GM18517 (cell line): Measurements from ENCODE around the gene SELE.
"Not testable (repeated sequence)": the region's sequence is repeated elsewhere in the genome, so short reads cannot be mapped to it uniquely, and the experiment has no call there.

Source experiments
- ATAC-seq: cut with Tn5 transposase; IDR thresholded peaks from one replicate; pipeline ENCODE4 v1.9.1; 2021; ENCODE audit warnings: mild to moderate bottlenecking, moderate library complexity; ENCODE audit not compliant: unreplicated experiment

SELE gene

DNA sequence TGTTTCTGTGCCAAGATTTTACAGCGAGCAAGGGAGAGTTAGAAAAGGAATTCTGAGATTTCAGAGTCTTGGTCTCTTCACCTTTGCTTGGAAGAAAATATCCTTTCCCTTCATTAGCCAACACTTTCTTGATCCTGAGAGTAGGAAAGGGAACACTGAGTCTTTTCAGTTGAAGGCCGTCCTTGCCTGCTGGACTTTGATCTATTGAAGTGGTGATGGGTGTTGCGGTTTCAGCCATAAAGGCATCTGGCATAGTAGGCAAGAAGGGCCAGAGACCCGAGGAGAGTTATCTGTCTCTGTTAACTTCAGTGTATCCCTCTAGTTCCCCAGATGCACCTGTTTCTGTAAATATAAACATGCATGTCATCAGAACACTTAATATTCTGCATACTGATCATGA lies 9.7 kb downstream of the SELE start:
- ATAC-seq = no peak

DNA sequence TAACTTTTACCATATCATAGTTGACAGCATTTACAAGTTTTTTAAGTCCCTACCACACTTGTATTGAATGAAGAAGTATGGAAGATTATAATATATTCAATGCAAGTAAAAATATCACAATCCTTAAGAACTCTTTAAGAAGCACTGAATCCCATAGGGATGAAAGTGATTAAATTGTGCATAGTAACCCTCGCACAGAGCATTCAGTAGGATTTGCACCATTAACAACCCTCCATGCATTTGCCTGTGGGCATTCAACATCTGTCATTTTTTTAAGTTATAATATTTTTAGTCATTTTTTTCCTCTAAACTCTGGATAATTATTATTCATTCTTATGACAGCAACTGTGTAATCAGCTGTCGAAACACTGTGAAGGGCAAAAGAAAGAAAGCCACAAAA lies 10.1 kb downstream of the SELE start:
- ATAC-seq = no peak

DNA sequence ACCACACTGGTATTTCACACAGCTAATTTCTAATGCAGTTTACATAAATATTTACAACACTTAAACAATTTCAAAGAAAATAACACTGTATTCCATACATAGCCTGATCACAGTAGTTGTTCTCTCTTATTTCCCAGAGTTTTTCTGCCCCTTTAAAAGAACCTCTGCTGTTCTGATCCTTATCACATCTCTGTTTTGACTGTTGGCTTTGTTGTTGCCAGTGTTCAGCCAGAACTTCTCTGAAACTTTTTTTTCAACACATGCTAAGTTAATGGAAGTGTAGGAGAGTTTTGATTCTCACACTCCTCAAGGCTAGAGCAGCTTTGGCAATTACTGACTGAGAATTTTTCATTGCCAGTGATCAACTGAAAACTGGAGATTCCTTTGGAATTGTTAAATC lies 11.1 kb downstream of the SELE start:
- no peak for ATAC-seq

DNA sequence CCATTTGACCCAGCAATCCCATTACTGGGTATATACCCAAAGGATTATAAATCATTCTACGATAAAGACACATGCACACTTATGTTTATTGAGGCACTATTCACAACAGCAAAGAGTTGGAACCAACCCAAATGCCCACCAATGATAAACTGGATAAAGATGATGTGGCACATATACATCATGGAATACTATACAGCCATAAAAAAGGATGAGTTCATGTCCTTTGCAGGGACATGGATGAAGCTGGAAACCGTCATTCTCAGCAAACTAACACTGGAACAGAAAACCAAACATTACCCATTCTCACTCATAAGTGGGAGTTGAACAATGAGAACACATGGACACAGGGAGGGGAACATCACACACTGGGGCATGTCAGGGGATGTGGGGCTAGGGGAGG lies 18.8 kb downstream of the SELE start:
- ATAC-seq = not testable (repeated sequence)

DNA sequence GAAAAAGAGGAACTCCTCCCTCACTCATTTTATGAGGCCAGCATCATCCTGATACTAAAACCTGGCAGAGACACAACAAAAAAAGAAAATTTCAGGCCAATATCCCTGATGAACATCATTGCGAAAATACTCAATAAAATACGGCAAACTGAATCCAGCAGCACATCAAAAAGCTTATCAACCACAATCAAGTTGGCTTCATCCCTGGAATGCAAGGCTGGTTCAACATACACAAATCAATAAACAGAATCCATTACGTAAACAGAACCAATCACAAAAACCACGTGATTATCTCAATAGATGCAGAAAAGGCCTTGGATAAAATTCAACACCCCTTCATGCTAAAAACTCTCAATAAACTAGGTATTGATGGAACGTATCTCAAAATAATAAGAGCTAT lies 20.8 kb downstream of the SELE start:
- not testable (repeated sequence) for ATAC-seq

DNA sequence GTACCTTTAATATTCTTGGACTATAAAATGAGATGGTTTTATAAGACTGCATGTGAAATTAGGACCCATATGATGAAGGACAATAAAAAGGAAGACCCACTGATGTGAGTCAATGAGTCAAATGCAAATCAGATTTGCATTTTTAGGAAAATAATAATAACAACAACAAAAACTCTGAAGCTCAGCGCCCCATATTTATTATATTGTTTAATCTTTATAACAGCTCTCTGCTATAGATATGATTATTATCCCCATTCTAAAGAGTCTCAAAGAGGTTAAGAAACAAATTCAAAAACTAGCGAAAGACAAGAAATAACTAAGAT lies 21.6 kb downstream of the SELE start:
- ATAC-seq = no peak

DNA sequence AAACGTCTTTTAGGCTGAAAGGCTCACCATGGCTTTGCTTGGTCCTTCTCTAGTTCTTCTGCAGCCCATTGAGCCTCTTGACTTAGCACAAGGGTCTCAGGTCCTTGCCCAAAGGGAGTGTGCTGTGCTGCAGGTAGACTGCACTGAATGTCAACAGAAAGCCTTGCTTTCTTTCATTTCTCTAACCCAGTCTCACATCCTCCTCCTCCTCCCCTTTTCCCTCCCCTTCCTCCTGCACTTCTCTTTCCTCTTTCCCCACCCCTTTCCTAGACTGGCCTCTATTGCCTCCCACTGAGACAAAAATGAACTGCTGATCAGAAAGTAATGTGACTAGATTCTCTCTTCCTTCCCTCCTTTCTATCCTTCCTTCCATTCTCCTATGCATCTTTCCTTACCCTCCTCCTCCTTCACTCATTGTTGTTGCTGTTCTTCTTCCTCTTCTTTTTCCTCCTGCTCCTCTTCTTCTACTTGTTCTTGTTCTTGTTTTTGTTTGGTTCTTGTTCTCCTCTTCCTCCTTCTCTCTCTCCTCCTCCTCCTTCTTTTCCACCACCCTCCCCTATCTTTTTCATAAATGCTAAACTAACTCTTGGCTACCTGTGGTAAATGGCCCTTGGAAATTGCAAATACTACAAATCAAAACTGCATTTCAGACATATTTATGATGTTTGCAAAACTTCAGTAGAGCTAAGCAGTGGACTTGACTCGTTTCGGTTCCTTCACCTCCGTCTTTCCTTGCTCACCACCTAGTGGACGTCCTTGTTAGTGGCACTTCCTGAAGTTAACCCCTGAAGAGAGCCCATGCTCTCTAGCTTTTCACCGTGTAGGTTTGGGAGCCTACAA lies 22.2 kb downstream of the SELE start, which contains the start of gene SELL:
Gene SELL, minus strand, starts transcription at position 152 of the 840 bp plus-strand sequence. Its CDS starts 122 bp downstream, at position 30.
- peak; percentile 73 for ATAC-seq

DNA sequence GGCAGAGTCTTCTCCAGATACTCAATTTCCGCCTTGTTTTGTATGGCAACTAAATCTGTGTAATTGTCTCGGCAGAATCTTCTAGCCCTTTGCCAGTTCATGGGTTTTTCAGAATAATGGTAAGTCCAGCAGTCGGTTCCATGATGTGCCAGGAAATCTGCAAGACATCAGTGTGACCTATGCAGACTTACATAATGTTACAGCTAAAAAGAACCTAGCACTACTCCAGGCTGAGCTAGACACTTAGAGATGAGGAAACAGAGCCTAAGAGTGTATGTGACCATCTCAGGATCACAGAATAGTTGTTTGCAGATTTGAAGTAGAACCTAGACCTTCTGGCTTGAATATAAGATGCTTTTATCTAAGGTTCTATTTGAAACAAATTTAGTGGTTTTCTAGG lies 25.2 kb downstream of the SELE start:
- no peak for ATAC-seq

DNA sequence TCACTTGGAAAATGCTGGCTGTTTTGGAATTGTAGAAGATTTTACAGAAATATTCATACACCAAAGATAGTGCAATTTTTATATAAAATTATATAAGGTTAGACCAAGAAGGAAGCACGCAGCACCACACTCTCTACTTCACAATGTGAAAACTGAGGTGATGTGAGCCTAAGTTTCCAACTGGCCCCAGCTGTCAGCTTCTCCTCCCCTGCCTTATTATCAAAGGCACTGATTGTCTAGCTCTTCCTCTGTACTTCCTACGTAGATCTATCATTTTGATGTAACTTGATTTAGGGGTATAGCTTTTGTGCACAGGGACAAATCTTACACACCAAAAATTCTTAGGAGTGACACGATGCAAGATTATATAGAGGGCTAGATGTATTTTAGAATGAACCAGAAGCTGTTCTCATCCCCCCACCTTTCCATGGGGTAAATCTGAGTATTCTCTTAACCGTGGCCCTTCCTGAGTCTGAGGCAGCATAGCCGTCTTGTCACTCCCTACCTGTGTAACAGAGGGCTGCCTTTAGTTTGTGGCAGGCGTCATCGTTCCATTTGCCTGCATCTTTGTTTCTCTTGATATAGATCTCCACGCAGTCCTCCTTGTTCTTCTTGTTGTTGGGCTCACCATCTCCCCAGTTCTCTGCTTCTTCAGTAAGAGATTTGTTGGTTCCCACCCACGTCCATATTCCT lies 25.8 kb downstream of the SELE start:
- ATAC-seq = no peak

DNA sequence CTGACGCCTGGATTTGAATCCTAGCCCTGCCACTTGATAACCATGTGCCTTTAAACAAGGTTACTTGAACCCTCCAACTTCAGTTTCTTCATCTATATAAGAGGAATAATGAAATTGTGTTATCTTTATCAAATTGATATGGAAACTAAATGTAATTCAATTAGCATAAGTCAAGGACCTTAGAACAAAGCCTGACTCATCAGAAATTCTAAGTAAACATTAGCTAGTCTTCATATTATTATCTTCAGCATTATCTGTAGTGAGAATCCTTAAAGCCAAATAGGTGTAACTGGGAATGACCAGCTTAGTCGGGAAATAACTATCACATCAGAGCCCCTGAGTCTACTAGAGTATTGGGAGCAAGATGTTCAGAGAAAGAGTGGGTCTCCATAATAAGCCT lies 29.1 kb downstream of the SELE start:
- ATAC-seq = no peak

DNA sequence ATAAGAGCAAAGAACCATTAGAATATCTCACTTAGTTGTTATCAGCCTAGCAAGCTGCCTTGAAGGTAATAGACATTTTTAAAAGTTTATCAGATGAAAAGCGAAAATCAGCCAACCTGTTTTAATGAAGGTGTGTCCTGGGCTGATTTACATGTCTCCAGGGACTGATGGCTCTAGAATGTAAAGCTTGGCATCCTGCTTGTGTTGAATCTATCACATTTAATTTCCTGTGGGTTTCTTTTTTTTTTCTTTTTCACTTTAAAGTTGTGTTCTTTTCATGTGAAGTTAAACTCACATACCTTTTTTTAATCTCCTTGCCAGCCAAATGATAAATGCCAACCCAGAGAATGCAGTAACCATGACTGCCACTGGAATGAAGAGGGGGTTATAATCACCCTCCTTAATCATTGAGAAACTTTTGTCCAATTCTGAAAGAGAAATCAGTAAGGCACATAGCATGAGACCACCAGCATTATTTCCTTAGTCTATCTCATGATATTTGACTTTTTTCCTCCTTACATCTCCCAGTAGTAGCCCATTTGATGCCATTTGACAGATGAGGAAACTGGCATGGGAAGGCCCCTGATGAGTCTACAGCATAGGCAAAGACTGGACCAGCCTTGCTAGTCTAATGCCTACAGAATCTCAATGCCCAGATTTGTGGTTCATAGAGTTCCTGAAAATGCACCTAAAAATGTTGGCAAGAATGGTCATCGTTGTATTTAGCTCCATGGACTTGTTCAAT lies 32.4 kb downstream of the SELE start:
- no peak for ATAC-seq

DNA sequence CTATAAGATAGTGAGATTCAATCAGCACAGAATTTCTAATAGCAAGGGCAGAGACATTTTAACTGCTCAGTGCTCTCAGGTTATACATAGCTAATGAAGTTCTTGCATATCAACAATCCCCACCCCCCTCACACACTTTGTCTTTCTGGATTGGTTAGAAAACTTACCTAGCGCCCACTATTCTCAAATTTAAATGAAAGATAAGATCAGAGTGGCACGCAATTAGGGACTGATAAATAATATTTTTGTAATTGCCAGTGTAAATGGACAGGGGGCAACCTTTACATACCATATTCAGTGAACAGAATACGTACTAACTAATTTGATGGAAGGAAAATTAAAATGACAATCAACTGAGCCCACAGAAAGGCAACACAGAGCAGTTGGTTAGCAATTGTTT lies 34.2 kb downstream of the SELE start:
- ATAC-seq = no peak

DNA sequence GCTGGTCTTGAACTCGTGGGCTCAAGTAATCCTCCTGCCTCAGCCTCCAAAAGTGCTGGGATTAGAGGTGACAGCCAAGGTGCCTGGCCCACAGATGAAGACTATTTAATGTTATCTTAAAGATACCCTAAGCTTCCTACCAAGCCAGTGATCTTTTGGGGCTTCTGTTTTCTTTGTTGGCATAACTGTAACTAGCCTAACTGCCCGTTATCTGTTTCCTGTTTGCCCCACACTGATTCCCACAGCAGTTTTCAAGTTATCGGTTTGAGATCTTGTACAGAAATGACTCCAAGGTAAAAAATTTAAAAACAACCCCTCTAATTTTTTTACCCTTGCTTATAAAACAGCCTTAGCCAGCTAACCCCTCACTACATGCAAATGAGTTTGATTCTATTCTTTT lies 34.9 kb downstream of the SELE start:
- ATAC-seq = no peak

DNA sequence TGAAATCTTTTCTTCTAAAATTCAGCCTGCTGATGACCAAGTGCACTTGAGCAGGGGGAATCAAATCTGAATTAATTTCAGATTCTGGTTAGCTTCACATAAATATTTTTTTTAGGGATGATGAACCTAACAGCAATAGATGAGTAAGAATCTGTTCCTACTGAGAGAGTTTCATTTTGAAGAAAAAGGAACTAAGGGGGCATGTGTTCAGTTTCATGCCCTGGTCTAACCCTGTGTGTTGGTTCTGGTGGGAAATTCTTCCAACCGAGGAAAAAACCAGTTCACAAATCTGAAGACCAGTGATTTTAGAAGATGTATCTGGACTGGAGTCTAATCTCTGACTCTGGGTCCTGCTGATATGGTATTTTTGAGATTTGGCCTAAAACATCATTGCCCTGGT lies 36.1 kb downstream of the SELE start:
- peak; percentile 34 for ATAC-seq

DNA sequence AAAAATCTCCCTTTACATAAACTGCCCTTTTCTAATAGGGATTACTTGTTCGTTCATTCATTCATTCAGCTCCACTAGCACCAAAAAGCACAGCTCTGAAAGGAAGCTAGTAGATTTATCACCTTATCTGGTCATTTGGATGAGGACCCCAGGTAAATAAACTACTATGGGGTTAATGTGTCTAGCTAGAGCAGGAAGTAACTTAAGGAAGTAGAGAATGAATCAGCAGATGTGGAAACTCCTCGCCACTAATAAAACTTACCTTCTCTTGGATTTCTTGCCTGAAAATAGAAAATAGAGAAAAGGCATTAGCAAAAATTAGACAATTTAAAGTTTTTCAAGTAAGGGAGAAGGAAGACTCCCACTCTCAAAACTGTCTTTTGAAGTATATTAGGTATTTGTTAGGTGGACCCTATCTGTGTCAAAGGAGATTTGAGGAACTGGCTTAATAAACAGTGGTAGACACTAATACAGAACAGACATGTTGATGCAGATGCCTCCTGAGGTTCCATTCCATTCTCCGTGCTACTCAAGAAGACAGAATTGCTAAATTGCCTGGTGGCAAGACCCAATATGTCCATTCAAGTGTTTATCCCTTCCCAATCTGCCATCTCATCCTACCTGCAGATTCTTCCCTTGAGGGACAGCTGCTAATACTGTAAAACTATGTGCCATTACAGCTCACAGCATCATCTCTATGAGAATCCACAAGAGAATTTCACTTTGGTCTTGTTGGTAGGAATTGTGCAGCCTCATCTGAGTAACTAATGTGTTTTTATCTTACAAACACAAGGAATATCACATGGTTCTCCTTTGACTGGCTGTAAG lies 37.4 kb downstream of the SELE start:
- ATAC-seq = no peak

DNA sequence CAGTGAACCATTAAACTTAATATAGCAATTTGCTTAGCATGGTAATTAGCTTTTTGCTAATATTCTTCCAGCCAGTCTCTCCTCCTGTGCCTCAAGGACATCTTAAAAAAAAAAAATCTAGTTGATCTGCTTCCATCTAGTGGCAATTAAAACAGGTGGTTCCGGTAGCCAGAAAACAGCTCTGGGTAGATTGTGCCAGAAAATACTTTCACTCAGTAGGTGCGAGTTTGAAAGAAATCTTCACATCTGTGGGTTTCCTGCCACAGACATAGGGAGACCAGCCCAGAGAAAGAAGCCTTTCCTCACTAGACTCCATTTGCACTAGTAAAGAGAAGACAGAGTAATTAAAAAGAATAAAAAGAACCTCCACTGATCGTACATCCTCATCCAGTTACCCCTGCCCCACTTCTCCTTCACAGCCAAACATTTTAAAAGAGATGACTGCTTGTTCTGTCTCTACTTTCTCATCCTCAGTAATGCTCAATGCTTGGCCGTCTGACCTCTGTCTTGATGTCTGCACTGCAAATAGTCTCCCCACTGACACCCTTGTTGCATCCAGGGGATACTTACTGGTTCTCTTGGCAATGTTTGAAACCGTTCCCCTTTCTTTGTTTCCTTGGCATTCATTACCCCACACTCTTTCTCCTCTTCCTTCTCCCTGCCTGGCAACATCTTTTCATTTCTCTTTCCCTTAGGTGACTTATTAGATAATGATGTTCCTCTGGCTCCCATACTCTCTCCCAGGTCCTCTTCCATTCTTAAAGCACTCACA lies 39.4 kb downstream of the SELE start:
- no peak for ATAC-seq

DNA sequence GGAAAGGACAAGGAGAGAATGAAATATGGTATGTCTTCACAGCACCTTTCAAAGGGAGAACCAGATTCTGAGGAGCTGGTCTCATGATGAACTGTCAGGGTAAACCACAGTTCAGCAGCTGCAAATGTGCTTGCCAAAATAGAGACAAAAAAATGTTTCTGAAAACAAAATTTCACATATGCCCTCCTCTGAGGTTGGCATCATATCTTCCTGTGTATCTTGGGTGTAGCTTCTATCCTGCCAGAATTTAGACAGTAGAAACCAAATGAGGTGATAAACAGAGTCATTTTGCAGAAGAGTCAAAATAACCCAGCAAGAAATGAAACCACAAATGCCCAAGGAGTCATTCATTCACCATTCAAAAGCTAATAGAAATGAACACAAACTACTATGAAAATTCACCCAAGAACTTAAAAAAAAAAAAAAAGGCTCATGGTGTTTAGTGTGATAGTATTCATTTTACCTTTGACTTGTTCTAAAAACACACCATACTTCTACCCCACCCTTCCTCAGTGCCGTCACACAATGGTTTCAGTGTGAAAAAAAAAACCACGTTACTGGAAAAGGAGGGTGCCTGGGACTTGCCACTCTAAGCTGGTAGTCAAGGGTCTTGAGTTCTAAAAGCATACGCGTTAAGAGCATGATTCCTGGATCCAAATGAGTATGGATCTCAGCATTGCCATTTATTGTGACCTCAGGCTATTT lies 41.0 kb downstream of the SELE start:
- peak; percentile 44 for ATAC-seq

DNA sequence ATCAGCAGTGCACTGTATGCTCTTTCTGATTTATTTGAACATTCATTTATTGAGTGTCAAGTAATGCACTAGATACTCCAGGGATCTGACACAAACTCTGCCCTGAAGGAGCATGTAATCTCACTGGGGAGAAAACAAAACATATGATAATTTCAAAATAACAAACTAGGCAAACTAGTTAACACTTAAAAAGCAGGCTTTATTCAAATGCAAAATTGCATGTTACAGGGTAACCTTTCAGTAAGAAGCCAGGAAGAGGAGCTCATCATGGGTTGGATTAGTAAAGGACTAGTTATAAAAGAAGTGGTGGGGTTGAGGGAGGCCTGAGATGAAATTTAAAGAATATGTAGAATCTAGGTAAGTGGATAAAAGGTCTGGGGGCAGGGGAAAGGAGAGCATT lies 43.4 kb downstream of the SELE start:
- no peak for ATAC-seq

DNA sequence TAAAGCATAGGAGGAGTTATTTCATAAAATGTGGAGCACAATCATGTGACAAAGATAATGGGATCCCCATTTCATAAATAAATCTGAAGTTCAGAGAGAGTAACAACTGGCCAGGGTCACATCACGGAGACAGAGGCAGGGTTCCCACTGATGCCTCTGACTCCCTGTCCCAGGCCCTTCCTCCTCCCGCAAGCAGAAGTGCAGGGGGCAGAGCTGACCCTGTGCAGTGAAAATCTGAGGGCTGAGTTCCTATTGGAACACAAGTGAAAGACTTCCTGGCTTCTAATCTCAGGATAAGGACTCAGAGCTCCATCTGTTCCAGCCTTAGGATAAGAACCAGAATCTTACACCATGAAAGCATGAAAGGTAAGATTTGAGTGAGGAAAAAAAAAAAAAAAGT lies 44.5 kb downstream of the SELE start:
- no peak for ATAC-seq

DNA sequence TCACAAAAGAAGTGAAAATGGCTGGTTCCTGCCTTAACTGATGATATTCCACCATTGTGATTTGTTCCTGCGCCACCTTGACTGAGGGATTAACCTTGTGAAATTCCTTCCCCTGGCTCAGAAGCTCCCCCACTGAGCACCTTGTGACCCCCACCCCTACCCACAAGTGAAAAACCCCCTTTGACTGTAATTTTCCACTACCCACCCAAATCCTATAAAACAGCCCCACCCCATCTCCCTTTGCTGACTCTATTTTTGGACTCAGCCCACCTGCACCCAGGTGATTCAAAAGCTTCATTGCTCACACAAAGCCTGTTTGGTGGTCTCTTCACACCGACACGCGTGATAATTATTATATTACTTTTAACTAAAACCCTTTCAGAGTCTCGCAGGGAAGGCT lies 45.5 kb downstream of the SELE start:
- not testable (repeated sequence) for ATAC-seq
